ENCODE data around the gene B9D1. TPM values are rescaled to one million over a fixed set of nuclear protein-coding genes. Genes with fewer than 3 reads are reported as not detected.

B9D1 gene
- total RNA-seq, 1 experiment from 2014 or later: 20.0 TPM

DNA sequence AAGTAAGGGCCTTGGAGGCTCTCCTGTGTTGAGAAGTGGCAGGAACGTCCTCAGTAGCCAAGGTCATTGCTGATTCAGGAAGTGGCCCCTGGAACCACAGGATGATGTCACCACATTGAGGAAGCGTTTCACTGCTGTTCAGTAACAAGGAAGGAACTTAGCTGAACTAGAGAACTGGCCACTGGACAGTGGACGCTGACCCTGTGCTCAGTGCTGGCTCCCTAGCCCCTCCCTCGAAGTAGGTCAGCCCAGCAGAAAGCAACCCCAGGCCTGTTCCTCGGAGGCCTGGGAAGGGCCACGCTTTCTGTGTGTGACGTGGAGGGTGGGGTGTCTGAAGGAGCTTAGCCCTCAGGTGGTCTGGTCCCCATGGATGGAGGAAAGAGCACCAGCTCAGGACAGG, 58.3 kb downstream of the B9D1 start:
- ChIA-PET CTCF (no interaction called here), RAD21 (ENCODE audit: low non-redundant PET in 1 of 2, low total read pairs in 2 of 2, uncharacterized antibody in 2 of 2, unreplicated experiment in 2 of 2) (no interaction called here), POLR2A (no interaction called here)
- ATAC-seq (no peak), DNase-seq (ENCODE audit: low read depth, low spot score) (no peak)
- no peak overlapping the region for H3K4me2 ChIP-seq (ENCODE audit: low read length)
- no peak overlapping the region for H3K4me3 ChIP-seq (replicated peaks in 1 of 2; ENCODE audit: low read depth in 1 of 2, low read length in 2 of 2)
- H3K9ac ChIP-seq (ENCODE audit: low read length): no peak overlapping the region
- no peaks in the 10 kb centered on the region; a peak in 2 of 4 replicates for H3K36me3 ChIP-seq (ENCODE audit: control insufficient read depth in 1 of 2, insufficient read depth in 2 of 2, low read length in 2 of 2)
- BruUV-seq (replicated peaks): no TSS peak
- H4K20me1 ChIP-seq (ENCODE audit: insufficient read depth): no peaks in the 10 kb centered on the region
- H3K9me3 ChIP-seq (ENCODE audit: control insufficient read depth in 1 of 2, insufficient read depth in 1 of 2, low read depth in 1 of 2, low read length in 2 of 2): no peaks in the 10 kb centered on the region
- H3K4me1 ChIP-seq (ENCODE audit: control insufficient read depth in 1 of 2, insufficient read depth in 2 of 2, low read length in 2 of 2): peaks cover 0 to 5% of the 10 kb centered on the region in 2 experiments; a peak in 1 of 4 replicates
- no peak for TF ChIP-seq YY1 (IDR thresholded peaks at IDR 0.05; ENCODE audit: extremely low read depth, insufficient replicate concordance, low read depth, low read length)
- 0 out of 2 replicates have a peak, but pooled peaks have one; percentile 6 for TF ChIP-seq ELF1 (IDR thresholded peaks at IDR 0.05; ENCODE audit: borderline replicate concordance, low read depth)
- peaks cover 33% of the 10 kb centered on the region; the same call in 1 of the 2 replicates for H3K79me2 ChIP-seq (ENCODE audit: insufficient read depth, low read length)
- no peaks in the 10 kb centered on the region for H3K27me3 ChIP-seq (ENCODE audit: insufficient read depth, low read length)
- H3K9me2 ChIP-seq (ENCODE audit: insufficient read depth): no peaks in the 10 kb centered on the region
- intact Hi-C loops (cut with micrococcal nuclease): no loop called here
- H2AFZ ChIP-seq (ENCODE audit: low read depth, low read length, poor library complexity, severe bottlenecking): no peak overlapping the region
- no peak overlapping the region for H3K27ac ChIP-seq (ENCODE audit: low read depth, low read length)

DNA sequence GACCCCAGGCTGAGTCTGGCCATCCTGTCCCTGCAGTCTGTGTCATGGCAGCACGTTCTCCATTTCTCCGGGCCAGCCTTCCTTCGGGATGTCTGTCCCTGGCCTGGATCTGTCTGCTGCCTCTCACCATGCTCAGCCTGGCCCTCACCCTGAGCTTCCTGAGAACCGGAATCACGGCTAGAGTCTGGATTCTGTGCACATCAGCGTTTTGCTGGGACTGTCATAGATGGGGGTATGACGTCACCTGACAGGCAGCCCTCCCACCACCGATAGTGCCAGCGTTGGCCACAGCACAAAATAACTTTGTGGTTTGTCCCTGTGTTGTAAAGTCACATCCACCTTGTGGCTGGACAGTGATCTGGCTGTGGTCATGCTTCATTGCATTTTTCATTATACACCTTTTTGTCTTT, 59.2 kb downstream of the B9D1 start:
- intact Hi-C loops (cut with micrococcal nuclease): no loop called here
- Histone ChIP-seq H2AFZ (ENCODE audit: low read depth, low read length, poor library complexity, severe bottlenecking) (no peak overlapping the region), H3K9me2 (ENCODE audit: insufficient read depth) (no peaks in the 10 kb centered on the region), H3K9ac (ENCODE audit: low read length) (no peak overlapping the region), H3K4me1 (ENCODE audit: control insufficient read depth in 1 of 2, insufficient read depth in 2 of 2, low read length in 2 of 2) (peaks cover 0 to 5% of the 10 kb centered on the region in 2 experiments; a peak in 1 of 4 replicates), H4K20me1 (ENCODE audit: insufficient read depth) (no peaks in the 10 kb centered on the region), H3K79me2 (ENCODE audit: insufficient read depth, low read length) (peaks cover 41% of the 10 kb centered on the region; the same call in 1 of the 2 replicates), H3K4me3 (replicated peaks in 1 of 2; ENCODE audit: low read depth in 1 of 2, low read length in 2 of 2) (no peak overlapping the region), H3K9me3 (ENCODE audit: control insufficient read depth in 1 of 2, insufficient read depth in 1 of 2, low read depth in 1 of 2, low read length in 2 of 2) (no peaks in the 10 kb centered on the region), H3K27me3 (ENCODE audit: insufficient read depth, low read length) (no peaks in the 10 kb centered on the region), H3K36me3 (ENCODE audit: control insufficient read depth in 1 of 2, insufficient read depth in 2 of 2, low read length in 2 of 2) (no peaks in the 10 kb centered on the region; a peak in 2 of 4 replicates), H3K27ac (ENCODE audit: low read depth, low read length) (no peak overlapping the region), H3K4me2 (ENCODE audit: low read length) (no peak overlapping the region)
- BruUV-seq (replicated peaks): no TSS peak
- ChIA-PET CTCF (no interaction called here), RAD21 (ENCODE audit: low non-redundant PET in 1 of 2, low total read pairs in 2 of 2, uncharacterized antibody in 2 of 2, unreplicated experiment in 2 of 2) (no interaction called here), POLR2A (no interaction called here)
- DNase-seq (ENCODE audit: low read depth, low spot score) (no peak), ATAC-seq (no peak)
- no peak for TF ChIP-seq ZNF274 (IDR thresholded peaks at IDR 0.05; ENCODE audit: low read depth, low read length)
- no peak for TF ChIP-seq SIN3A (IDR thresholded peaks at IDR 0.05; ENCODE audit: low read depth)
- no peak for TF ChIP-seq POLR2A (IDR thresholded peaks at IDR 0.05; ENCODE audit: borderline replicate concordance, extremely low read depth, insufficient read depth, insufficient read length)
- TF ChIP-seq SRF (IDR thresholded peaks at IDR 0.05; ENCODE audit: low read depth): no peak
- no peak for TF ChIP-seq CBX3 (IDR thresholded peaks at IDR 0.05; ENCODE audit: low read depth)
- no peak for TF ChIP-seq EZH2 (IDR thresholded peaks at IDR 0.05)
- no peak for TF ChIP-seq POLR2AphosphoS5 (IDR thresholded peaks at IDR 0.05; ENCODE audit: low read depth, low read length)
- TF ChIP-seq, protein P1, sequence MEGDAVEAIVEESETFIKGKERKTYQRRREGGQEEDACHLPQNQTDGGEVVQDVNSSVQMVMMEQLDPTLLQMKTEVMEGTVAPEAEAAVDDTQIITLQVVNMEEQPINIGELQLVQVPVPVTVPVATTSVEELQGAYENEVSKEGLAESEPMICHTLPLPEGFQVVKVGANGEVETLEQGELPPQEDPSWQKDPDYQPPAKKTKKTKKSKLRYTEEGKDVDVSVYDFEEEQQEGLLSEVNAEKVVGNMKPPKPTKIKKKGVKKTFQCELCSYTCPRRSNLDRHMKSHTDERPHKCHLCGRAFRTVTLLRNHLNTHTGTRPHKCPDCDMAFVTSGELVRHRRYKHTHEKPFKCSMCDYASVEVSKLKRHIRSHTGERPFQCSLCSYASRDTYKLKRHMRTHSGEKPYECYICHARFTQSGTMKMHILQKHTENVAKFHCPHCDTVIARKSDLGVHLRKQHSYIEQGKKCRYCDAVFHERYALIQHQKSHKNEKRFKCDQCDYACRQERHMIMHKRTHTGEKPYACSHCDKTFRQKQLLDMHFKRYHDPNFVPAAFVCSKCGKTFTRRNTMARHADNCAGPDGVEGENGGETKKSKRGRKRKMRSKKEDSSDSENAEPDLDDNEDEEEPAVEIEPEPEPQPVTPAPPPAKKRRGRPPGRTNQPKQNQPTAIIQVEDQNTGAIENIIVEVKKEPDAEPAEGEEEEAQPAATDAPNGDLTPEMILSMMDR (IDR thresholded peaks at IDR 0.05 in 2 of 3, conservative IDR thresholded peaks at IDR 0.05 in 1 of 3; ENCODE audit: borderline replicate concordance in 1 of 3, insufficient read depth in 1 of 3, low read depth in 2 of 3, low read length in 2 of 3): no peak
- TF ChIP-seq, protein P2, sequence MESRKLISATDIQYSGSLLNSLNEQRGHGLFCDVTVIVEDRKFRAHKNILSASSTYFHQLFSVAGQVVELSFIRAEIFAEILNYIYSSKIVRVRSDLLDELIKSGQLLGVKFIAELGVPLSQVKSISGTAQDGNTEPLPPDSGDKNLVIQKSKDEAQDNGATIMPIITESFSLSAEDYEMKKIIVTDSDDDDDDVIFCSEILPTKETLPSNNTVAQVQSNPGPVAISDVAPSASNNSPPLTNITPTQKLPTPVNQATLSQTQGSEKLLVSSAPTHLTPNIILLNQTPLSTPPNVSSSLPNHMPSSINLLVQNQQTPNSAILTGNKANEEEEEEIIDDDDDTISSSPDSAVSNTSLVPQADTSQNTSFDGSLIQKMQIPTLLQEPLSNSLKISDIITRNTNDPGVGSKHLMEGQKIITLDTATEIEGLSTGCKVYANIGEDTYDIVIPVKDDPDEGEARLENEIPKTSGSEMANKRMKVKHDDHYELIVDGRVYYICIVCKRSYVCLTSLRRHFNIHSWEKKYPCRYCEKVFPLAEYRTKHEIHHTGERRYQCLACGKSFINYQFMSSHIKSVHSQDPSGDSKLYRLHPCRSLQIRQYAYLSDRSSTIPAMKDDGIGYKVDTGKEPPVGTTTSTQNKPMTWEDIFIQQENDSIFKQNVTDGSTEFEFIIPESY (IDR thresholded peaks at IDR 0.05; ENCODE audit: extremely low read depth, insufficient replicate concordance, low read length): no peak
- no peak for TF ChIP-seq SP1 (IDR thresholded peaks at IDR 0.05; ENCODE audit: low read depth)
- TF ChIP-seq CEBPB (IDR thresholded peaks at IDR 0.05; ENCODE audit: low read depth): no peak
- no peak for TF ChIP-seq YY1 (IDR thresholded peaks at IDR 0.05; ENCODE audit: extremely low read depth, insufficient replicate concordance, low read depth, low read length)
- TF ChIP-seq, protein P3, sequence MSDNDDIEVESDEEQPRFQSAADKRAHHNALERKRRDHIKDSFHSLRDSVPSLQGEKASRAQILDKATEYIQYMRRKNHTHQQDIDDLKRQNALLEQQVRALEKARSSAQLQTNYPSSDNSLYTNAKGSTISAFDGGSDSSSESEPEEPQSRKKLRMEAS (IDR thresholded peaks at IDR 0.05): no peak
- no peak for TF ChIP-seq TCF7L2 (IDR thresholded peaks at IDR 0.05; ENCODE audit: borderline replicate concordance, extremely low read depth, insufficient read depth, insufficient read length)
- TF ChIP-seq EGR1 (IDR thresholded peaks at IDR 0.05; ENCODE audit: low read depth): no peak
- TF ChIP-seq RAD21 (IDR thresholded peaks at IDR 0.05; ENCODE audit: low read depth): no peak
- TF ChIP-seq, protein P4, sequence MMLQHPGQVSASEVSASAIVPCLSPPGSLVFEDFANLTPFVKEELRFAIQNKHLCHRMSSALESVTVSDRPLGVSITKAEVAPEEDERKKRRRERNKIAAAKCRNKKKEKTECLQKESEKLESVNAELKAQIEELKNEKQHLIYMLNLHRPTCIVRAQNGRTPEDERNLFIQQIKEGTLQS (IDR thresholded peaks at IDR 0.05): no peak

All from HCT116 (cell line).